ENCODE data around the gene ICE2.

ICE2 gene

GRCh38 chr15:60511351-60512031 is 32.5 kb upstream of the ICE2 start:
- Histone ChIP-seq H3K9me3 (ENCODE audit: control insufficient read depth, low read length) (no peaks in the 10 kb centered on the region), H3K27ac (no peak overlapping the region), H3K79me2 (peaks cover 2% of the 10 kb centered on the region), H3K27me3 (ENCODE audit: control insufficient read depth, insufficient read depth, low read length) (no peaks in the 10 kb centered on the region), H2AFZ (no peak overlapping the region), H3K4me2 (ENCODE audit: low read length) (no peak overlapping the region), H3K36me3 (ENCODE audit: control insufficient read depth, insufficient read depth, low read length) (no peaks in the 10 kb centered on the region), H3K4me3 (ENCODE audit: low read depth, low read length) (no peak overlapping the region), H3K9ac (no peak overlapping the region), H3K4me1 (peaks cover 2% of the 10 kb centered on the region)
- TF ChIP-seq, protein P1, sequence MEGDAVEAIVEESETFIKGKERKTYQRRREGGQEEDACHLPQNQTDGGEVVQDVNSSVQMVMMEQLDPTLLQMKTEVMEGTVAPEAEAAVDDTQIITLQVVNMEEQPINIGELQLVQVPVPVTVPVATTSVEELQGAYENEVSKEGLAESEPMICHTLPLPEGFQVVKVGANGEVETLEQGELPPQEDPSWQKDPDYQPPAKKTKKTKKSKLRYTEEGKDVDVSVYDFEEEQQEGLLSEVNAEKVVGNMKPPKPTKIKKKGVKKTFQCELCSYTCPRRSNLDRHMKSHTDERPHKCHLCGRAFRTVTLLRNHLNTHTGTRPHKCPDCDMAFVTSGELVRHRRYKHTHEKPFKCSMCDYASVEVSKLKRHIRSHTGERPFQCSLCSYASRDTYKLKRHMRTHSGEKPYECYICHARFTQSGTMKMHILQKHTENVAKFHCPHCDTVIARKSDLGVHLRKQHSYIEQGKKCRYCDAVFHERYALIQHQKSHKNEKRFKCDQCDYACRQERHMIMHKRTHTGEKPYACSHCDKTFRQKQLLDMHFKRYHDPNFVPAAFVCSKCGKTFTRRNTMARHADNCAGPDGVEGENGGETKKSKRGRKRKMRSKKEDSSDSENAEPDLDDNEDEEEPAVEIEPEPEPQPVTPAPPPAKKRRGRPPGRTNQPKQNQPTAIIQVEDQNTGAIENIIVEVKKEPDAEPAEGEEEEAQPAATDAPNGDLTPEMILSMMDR (IDR thresholded peaks at IDR 0.05), result no peak

- H3K9ac ChIP-seq, result no peak overlapping the region
- H3K4me2 ChIP-seq (ENCODE audit: low read length), result no peak overlapping the region
- no peaks in the 10 kb centered on the region for H3K79me2 ChIP-seq
- H3K4me1 ChIP-seq, result peaks cover 8% of the 10 kb centered on the region
- TF ChIP-seq, protein P1 (IDR thresholded peaks at IDR 0.05), result no peak
- H3K9me3 ChIP-seq (ENCODE audit: control insufficient read depth, low read length), result no peaks in the 10 kb centered on the region
- H3K4me3 ChIP-seq (ENCODE audit: low read depth, low read length), result no peak overlapping the region
- H3K27me3 ChIP-seq (ENCODE audit: control insufficient read depth, insufficient read depth, low read length), result no peaks in the 10 kb centered on the region
- H3K36me3 ChIP-seq (ENCODE audit: control insufficient read depth, insufficient read depth, low read length), result no peaks in the 10 kb centered on the region
- no peak overlapping the region for H2AFZ ChIP-seq
- H3K27ac ChIP-seq, result no peak overlapping the region
Measured at GRCh38 chr15:60510006-60510405, 31.1 kb upstream of the ICE2 start.

- H3K36me3 ChIP-seq (ENCODE audit: control insufficient read depth, insufficient read depth, low read length), result no peaks in the 10 kb centered on the region
- H3K4me3 ChIP-seq (ENCODE audit: low read depth, low read length), result no peak overlapping the region
- no peak overlapping the region for H3K27ac ChIP-seq
- H3K9me3 ChIP-seq (ENCODE audit: control insufficient read depth, low read length), result no peaks in the 10 kb centered on the region
- no peak overlapping the region for H2AFZ ChIP-seq
- no peaks in the 10 kb centered on the region for H3K79me2 ChIP-seq
- H3K4me1 ChIP-seq, result peaks cover 8% of the 10 kb centered on the region
- TF ChIP-seq, protein P1 (IDR thresholded peaks at IDR 0.05), result no peak
- no peak overlapping the region for H3K4me2 ChIP-seq (ENCODE audit: low read length)
- no peak overlapping the region for H3K9ac ChIP-seq
- no peaks in the 10 kb centered on the region for H3K27me3 ChIP-seq (ENCODE audit: control insufficient read depth, insufficient read depth, low read length)
Measured at GRCh38 chr15:60509470-60509869, 30.5 kb upstream of the ICE2 start.

- TF ChIP-seq, protein P1 (IDR thresholded peaks at IDR 0.05), result no peak
- no peak overlapping the region for H3K9ac ChIP-seq
- H3K79me2 ChIP-seq, result no peaks in the 10 kb centered on the region
- H3K4me3 ChIP-seq (ENCODE audit: low read depth, low read length), result no peak overlapping the region
- no peak overlapping the region for H3K4me2 ChIP-seq (ENCODE audit: low read length)
- H3K27ac ChIP-seq, result no peak overlapping the region
- no peaks in the 10 kb centered on the region for H3K27me3 ChIP-seq (ENCODE audit: control insufficient read depth, insufficient read depth, low read length)
- H3K4me1 ChIP-seq, result peaks cover 15% of the 10 kb centered on the region
- H3K36me3 ChIP-seq (ENCODE audit: control insufficient read depth, insufficient read depth, low read length), result no peaks in the 10 kb centered on the region
- no peak overlapping the region for H2AFZ ChIP-seq
- no peaks in the 10 kb centered on the region for H3K9me3 ChIP-seq (ENCODE audit: control insufficient read depth, low read length)
Measured at GRCh38 chr15:60508442-60508841, 29.5 kb upstream of the ICE2 start.
